GM19025 (cell line): ENCODE results near the gene RASA4.
"Not testable (repeated sequence)": the region's sequence is repeated elsewhere in the genome, so short reads cannot be mapped to it uniquely, and the experiment has no call there.

Source experiments
- ATAC-seq: cut with Tn5 transposase; IDR thresholded peaks from one replicate; pipeline ENCODE4 v1.9.1; 2021; ENCODE audit warnings: mild to moderate bottlenecking, low read depth, moderate library complexity; ENCODE audit not compliant: unreplicated experiment

Gene RASA4

GRCh38 chr7:102616507-102617125 is at the start of gene RASA4:
Gene RASA4, minus strand, starts transcription at chr7:102616756. Its CDS starts 67 bp downstream, at chr7:102616689.
- peak; percentile 78 for ATAC-seq

GRCh38 chr7:102664765-102665164 is 48.2 kb upstream of the RASA4 start:
- not testable (repeated sequence) for ATAC-seq

GRCh38 chr7:102649924-102650323 is 33.4 kb upstream of the RASA4 start, which contains the start of gene SPDYE2B:
Gene SPDYE2B, plus strand, starts transcription at chr7:102650319. Its CDS starts 2,030 bp downstream, at chr7:102652349.
- not testable (repeated sequence) for ATAC-seq

DNA sequence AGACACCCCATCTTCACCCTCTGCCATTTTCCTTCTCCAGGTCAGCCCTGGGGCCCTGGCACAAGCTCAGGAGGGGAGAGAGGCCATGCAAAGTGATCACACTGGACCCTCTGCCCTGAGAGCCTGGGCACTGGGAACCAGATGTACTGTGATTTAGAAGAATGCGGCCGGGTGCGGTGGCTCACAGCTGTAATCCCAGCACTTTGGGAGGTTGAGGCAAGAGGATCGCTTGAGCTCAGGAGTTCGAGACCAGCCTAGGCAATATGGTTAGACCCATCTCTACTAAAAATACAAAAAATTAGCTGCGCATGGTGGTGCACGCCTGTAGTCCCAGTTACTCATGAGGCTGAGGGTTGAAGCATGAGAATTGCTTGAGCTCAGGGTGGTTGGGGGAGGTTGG is 31.3 kb upstream of the RASA4 start:
- ATAC-seq = not testable (repeated sequence)

- not testable (repeated sequence) for ATAC-seq
Observed at GRCh38 chr7:102643404-102643803, 26.8 kb upstream of the RASA4 start.

DNA sequence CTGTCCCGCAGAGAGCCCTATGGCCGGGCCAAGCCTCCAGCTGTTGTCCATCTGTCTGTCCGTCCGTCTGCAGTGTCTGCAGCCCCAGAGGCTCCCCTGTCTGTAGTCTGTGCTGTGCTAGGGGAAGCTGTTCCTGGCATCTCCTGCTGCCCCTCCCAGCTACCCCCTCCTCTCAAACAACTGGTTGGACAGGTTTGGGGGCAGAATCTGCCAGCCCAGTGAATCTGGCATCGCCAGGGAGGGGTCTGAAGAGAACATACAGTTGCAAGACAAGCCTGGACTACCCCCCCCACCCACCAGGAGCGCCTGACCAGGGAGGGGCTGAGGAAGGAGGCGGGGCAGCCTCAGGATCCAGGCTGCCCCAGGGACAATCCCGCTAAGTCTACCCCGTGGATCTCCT is 26.1 kb upstream of the RASA4 start, which contains the start of gene UPK3BL1:
Gene UPK3BL1 (minus strand): TSS at position 101 of the 400 bp plus-strand sequence. CDS start 50 bp downstream, at position 51.
- ATAC-seq = not testable (repeated sequence)

GRCh38 chr7:102638848-102639247 is 22.3 kb upstream of the RASA4 start:
- ATAC-seq = not testable (repeated sequence)

DNA sequence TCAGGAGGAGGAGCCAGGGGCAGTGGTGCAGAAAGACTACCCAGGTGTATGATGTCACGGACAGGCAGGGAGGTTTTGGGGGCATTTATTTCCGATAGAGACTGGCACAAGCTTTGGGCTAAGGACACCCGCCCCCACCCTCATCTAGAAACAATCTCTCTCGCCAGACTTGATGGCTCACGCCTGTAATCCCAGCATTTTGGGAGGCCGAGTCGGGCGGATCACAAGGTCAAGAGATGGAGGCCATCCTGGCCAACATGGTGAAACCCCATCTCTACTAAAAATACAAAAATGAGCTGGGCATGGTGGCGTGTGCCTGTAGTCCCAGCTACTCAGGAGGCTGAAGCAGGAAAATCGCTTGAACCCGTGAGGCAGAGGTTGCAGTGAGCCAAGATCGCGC is 20.4 kb upstream of the RASA4 start:
- not testable (repeated sequence) for ATAC-seq

- ATAC-seq = not testable (repeated sequence)
Observed at GRCh38 chr7:102635354-102635753, 18.8 kb upstream of the RASA4 start.

GRCh38 chr7:102634299-102634698 is 17.7 kb upstream of the RASA4 start:
- ATAC-seq = not testable (repeated sequence)

DNA sequence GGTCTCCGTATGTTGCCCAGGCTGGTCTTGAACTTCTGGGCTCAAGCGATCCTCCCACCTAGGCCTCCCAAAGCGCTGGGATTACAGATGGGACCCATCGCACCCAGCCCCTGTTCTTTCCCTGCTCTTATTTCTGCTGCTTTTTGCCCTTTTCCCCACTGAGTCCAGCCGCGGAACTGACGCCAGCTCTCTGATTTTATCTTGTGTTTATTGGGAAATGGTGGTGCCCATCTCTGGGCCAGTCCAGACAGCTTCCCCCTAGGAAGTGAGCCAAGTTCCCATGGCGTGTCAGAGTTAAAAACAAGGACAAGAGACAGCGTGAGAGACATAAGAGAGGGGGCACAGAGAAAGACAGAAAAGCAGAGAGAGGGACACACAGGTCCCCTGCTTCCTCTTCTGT is 14.1 kb upstream of the RASA4 start:
- ATAC-seq = not testable (repeated sequence)

DNA sequence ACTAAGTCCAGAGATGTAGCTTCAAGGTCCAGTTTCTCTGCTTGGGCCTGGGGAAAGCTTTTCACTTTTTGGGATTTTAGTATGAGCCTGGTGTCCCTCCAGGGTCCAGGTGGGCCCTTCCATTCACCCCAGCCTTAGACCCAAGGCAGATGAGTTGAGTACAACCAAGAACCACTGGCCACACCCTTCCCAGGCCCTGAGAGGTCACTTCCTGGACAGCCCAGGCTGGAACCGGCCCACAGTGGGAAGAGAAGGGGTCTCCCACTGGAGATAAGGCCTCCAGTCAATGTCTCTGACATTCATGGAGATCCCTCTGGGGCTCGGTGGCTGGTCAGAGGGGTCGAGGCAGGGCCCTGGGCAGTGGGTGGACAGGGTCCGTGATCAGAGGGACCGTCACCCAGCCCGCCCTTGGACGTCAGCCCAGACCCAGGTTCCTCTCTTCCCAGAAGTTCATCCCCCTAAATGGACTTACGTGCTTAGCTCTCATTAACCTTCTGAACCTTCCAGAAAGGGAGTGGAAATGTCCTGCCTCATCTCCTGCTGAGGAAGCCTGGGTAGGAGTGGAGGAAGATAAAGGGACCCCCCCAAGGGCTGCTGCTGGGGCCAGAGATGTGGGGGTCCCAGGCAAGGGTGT is 10.8 kb upstream of the RASA4 start:
- not testable (repeated sequence) for ATAC-seq

DNA sequence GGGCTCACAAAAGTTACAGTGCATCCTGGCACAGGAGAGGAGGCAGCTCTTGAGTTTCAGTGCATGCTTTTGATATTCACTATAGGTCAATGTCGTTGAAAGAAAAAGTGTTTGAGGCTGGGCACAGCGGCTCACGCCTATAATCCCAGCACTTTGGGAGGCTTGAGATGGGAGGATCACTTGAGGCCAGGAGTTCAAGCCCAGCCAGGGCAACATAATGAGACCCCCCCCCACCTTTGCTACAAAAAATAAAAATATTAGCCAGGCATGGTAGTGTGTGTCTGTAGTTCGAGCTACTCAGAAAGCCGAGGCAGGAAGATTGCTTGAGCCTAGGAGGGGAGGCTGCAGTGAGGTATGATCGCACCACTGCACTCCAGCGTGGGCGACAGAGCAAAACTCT is 1.6 kb upstream of the RASA4 start:
- not testable (repeated sequence) for ATAC-seq

DNA sequence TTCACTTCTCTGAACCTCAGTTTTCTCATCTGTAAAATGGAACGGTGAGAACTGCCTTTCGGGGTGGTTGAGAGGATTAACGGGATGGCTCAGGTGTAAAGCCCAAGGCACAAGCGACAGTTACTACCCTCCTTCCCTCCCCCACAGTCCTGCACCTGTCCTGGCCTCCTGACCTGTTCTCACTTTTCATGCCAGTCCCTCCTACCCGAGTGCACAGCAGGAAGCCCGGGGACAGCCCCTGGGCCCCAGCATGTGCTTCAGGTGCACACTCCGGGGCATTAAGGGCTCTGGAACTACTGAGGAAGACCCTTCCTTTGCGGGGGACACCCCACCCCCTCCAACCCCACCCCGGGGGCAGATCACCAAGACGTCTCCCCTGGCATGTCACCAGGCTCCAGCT is 626 bp downstream of the RASA4 start:
- ATAC-seq = not testable (repeated sequence)

DNA sequence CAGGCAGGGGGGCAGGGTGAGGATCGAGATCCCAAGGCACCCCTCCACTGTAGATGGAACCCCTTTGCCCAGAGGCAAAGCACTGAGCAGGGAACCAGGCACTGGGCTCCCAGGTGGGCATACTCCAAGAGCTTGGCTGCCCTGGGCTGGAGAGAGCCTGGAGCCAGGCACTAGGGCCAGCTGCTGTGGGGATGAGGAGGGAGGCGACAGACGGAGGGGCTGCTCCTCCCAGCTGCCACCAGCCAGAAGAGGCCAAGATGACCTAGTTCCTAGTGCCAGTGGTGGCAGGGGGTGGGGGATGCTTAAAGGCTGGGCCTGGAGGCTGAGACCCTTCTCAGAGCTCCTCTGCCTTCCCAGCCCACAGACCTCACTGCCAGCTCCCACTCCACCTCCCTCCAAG is 1.7 kb downstream of the RASA4 start:
- not testable (repeated sequence) for ATAC-seq

DNA sequence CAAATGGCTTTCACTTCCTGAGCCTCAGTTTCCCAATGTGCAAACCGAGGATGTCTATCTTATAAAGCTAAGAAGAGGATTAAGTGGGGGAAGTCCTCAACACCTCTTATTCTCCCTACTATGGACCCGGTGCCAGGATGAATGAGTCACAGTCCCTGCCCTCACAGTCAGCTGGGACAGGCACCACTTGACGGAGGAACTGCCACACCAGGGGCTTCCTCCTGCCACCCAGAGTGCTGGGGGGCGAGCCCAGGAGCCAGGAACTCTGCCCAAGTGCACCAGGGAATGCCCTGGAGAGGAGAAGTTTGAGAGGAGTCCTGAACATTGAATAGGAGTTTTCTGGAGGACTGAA is 2.2 kb downstream of the RASA4 start:
- ATAC-seq = peak; percentile 18

GRCh38 chr7:102613575-102614345 is 2.8 kb downstream of the RASA4 start:
- peak; percentile 62 for ATAC-seq

- ATAC-seq = not testable (repeated sequence)
Observed at GRCh38 chr7:102611675-102612325, 4.8 kb downstream of the RASA4 start.

GRCh38 chr7:102611013-102611674 is 5.4 kb downstream of the RASA4 start:
- peak; percentile 33 for ATAC-seq

GRCh38 chr7:102610441-102610840 is 6.1 kb downstream of the RASA4 start:
- ATAC-seq = not testable (repeated sequence)
